Activated gamma-delta T cell (primary cell): ENCODE results near the gene FBXL20.
"Not testable (repeated sequence)": the region's sequence is repeated elsewhere in the genome, so short reads cannot be mapped to it uniquely, and the experiment has no call there.

Experiments
- DNase-seq: peaks from one replicate; lab custom pipeline; 2025; lab: John Stamatoyannopoulos, UW

Gene FBXL20

DNA sequence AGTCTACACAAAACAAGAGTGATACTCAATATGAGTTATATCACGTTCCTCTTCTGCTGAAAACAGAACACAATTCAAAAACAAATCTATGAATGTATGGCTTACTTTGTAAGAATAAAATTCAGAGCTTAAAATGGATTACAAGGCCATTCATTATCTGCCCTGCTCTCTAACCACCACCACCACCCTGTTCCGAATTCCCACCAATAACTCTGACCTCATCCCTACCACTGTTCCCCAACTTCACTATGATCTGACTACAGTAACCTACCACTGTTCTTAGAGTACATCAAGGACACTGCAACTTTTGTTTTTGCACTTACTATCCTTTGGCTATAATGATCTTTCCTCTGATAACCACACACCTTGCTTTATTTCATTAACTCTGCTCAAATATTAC is 21.3 kb downstream of the FBXL20 start:
- DNase-seq: no peak

- no peak for DNase-seq
Measured at GRCh38 chr17:39376434-39376833, 25.0 kb downstream of the FBXL20 start.

DNA sequence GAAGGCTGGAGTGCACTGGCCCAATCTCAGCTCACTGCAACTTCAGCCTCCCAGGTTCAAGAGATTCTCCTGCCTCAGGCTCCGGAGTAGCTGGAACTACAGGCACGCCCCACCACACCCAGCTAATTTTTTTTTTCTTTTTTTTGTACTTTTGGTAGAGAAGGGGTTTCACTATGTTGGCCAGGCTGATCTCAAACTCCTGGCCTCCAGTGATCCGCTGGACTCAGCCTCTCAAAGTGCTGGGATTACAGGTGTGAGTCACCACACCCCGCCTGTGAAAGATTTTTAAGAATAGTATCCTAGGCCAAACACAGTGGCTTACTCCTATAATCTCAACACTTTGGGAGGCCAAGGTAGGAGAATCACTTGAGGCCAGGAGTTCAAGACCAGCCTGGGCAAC is 33.6 kb downstream of the FBXL20 start:
- not testable (repeated sequence) for DNase-seq

GRCh38 chr17:39365872-39366271 is 35.6 kb downstream of the FBXL20 start:
- no peak for DNase-seq

GRCh38 chr17:39365242-39365641 is 36.2 kb downstream of the FBXL20 start:
- no peak for DNase-seq

- no peak for DNase-seq
Measured at GRCh38 chr17:39364236-39365025, 37.0 kb downstream of the FBXL20 start.

- DNase-seq: no peak
Measured at GRCh38 chr17:39361064-39361463, 40.4 kb downstream of the FBXL20 start.

GRCh38 chr17:39360537-39360936 is 40.9 kb downstream of the FBXL20 start:
- no peak for DNase-seq

DNA sequence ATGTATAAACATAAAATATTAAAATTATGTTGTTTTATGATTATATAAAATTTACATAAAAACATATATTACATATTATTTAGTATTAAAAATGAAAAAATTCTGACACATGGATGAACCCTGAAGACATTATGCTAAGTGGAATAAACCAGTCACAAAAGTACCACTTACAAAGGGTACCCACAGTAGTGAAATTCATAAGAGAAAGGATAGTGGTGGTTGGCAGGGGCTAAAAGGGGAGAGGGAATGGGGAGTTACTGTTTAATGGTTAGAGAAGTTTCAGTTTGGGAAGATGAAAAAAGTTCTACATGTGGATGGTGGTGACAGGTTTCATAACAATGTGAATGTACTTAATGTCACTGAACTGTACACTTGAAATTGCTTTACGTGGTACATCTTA is 41.4 kb downstream of the FBXL20 start:
- no peak for DNase-seq

- no peak for DNase-seq
Measured at GRCh38 chr17:39357986-39358385, 43.4 kb downstream of the FBXL20 start.

DNA sequence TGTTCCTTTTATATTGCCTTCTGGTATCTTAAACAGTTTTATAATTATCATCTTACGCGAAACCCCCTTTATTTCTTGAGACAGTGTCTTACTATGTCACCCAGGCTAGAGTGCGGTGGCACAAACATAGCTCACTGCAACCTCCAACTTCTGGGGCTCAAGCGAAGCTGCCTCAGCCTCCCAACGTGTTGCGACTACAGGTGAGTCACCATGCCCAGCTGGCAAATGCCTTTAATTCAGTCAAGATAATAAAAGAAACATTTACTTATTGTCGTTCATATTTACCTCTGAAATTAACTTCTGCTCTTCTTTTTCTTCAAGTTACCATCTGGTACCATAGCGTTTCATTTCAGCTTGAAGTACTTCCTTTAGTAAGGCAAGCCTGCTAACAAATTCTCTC is 43.9 kb downstream of the FBXL20 start:
- no peak for DNase-seq

- DNase-seq: no peak
Measured at GRCh38 chr17:39352986-39353385, 48.4 kb downstream of the FBXL20 start.

- DNase-seq: no peak
Measured at GRCh38 chr17:39352511-39352910, 48.9 kb downstream of the FBXL20 start.

DNA sequence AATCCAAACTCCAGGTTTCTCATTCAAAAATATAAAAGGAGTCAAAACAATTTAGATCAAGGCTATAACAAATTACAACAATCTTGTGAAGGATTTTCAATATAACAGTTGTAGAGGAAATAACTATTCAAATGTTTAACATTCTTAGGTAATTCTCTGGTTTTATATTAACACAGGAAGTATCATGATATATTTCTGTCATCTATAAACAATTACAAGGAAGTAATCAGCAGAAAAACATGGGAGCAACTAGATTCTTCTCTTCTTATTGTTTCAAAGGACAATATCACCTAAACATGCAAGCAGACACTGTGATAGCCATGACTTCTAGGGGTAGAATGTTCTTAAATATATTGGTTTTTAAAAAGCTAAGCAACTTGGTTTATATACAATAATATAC is 49.9 kb downstream of the FBXL20 start:
- no peak for DNase-seq

DNA sequence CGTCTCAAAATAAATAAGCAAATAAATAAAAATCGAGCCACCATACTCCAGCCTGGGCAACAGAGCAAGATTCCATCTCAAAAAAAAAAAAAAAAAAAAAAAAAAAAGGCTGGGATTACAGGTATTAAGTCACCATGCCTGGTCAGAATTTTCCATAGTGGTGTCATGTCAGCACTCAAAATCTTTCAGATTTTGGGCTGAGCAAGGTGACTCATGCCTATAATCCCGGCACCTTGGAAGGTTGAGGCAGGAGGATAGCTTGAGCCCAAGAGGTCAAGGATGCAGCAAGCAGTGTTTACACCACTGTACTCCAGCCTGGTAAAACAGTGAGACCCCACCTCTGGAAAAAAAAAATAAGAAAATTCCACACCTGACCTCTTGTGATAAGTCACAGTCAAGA is 52.2 kb downstream of the FBXL20 start:
- no peak for DNase-seq

DNA sequence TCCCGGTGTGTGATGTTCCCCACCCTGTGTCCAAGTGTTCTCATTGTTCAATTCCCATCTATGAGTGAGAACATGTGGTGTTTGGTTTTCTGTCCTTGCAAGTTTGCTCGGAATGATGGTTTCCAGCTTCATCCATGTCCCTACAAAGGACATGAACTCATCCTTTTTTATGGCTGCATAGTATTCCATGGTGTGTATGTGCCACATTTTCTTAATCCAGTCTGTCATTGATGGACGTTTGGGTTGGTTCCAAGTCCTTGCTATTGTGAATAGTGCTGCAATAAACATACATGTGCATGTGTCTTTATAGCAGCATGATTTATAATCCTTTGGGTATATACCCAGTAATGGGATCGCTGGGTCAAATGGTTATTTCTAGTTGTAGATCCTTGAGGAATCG is 54.6 kb downstream of the FBXL20 start:
- DNase-seq: not testable (repeated sequence)

DNA sequence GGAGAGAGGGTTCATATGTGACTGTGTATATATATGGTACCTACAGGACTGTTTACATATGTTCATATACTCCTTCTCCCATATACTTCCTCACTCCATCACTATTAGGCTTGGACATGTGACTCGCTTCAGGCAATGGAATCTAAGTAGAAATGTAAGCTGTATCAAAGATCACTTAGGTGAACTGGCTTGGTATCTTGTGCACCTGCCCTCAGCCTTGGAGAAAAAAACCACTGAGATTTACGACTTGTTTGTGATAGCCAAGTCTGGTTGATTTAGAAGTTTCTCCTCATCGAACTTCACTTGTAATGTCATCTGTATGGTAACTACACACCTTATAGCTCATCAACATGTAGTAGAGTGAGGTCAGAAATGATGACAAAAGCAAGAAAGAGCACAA is 59.9 kb downstream of the FBXL20 start:
- DNase-seq: no peak

DNA sequence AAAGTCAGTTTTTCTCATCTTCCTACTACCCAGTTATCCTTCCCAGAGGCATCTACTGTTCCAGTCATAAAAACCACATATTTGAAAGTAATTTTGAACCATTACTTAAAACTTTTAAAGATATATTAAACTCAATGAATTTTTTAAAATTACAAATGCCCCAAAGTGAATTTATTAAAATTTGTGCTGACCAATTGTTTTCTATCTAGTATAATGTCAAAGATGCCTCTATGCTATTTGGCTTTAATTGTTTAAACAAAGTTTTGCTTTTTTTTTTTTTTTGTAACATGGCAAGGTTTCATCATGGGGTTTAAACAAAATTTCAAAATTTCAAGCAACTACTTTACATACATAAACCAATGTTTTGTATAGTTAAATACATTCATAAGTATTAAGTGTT is 60.7 kb downstream of the FBXL20 start:
- no peak for DNase-seq

- no peak for DNase-seq
Measured at GRCh38 chr17:39339272-39339671, 62.2 kb downstream of the FBXL20 start.

- DNase-seq: not testable (repeated sequence)
Measured at GRCh38 chr17:39337649-39338048, 63.8 kb downstream of the FBXL20 start.

GRCh38 chr17:39335704-39336223 is 65.7 kb downstream of the FBXL20 start:
- DNase-seq: no peak

- DNase-seq: not testable (repeated sequence)
Measured at GRCh38 chr17:39334008-39334744, 67.2 kb downstream of the FBXL20 start.

GRCh38 chr17:39332092-39332491 is 69.3 kb downstream of the FBXL20 start:
- DNase-seq: no peak
